ENCODE measurements around the gene KCNA5. TPM values are rescaled to one million over a fixed set of nuclear protein-coding genes. Genes with fewer than 3 reads are reported as not detected.
A peak's percentile ranks its signal among the peaks of the same experiment; 100 is the strongest.

Gene KCNA5
- total RNA-seq, result 1 to 10 TPM in 1 of 2 donors, under 1 TPM in 1; 0.33 to 2.6 TPM

DNA sequence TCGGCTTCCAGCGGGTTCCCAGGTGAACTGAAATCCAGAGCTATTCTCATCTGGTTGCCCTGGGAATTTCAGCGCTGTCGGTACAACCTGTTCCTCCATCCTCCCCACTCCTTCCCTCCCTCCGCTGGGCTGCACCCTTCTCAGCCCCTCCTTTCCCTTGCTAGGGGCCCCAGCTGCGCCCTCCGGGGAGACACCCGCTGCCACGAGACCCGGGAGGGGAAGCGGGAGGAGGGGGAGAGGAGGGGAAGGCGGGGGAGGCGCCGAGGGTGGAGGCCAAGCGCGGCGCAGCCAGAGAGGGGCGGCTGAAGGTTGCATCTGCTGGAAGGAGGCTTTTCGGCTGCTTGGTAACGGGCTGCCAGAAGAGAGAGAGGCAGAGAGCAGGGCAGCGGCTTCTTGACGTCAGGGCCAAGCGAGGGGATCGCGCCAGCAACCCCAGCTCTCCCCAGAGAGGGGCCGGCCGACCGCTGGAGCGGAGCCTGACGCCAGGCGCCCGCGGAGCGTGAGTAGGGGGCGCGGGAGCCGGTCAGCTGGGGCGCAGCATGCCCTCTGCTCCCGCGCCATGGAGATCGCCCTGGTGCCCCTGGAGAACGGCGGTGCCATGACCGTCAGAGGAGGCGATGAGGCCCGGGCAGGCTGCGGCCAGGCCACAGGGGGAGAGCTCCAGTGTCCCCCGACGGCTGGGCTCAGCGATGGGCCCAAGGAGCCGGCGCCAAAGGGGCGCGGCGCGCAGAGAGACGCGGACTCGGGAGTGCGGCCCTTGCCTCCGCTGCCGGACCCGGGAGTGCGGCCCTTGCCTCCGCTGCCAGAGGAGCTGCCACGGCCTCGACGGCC is at the start of gene KCNA5:
TSS of gene KCNA5 (plus strand) at position 291 of the 831 bp plus-strand sequence. CDS start at position 560, 269 bp downstream.
- no peaks in the 10 kb centered on the region for H3K4me1 ChIP-seq
- no peaks in the 10 kb centered on the region for H3K27me3 ChIP-seq
- no peak within 1 kb of the TSS for H3K27ac ChIP-seq
- TF ChIP-seq POLR2A (IDR thresholded peaks at IDR 0.05), result peak in 2 of 3 donors; percentile 16 to 51
- TF ChIP-seq, protein P1, sequence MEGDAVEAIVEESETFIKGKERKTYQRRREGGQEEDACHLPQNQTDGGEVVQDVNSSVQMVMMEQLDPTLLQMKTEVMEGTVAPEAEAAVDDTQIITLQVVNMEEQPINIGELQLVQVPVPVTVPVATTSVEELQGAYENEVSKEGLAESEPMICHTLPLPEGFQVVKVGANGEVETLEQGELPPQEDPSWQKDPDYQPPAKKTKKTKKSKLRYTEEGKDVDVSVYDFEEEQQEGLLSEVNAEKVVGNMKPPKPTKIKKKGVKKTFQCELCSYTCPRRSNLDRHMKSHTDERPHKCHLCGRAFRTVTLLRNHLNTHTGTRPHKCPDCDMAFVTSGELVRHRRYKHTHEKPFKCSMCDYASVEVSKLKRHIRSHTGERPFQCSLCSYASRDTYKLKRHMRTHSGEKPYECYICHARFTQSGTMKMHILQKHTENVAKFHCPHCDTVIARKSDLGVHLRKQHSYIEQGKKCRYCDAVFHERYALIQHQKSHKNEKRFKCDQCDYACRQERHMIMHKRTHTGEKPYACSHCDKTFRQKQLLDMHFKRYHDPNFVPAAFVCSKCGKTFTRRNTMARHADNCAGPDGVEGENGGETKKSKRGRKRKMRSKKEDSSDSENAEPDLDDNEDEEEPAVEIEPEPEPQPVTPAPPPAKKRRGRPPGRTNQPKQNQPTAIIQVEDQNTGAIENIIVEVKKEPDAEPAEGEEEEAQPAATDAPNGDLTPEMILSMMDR (IDR thresholded peaks at IDR 0.05), result no peak
- DNase-seq (peak in 3 of 4 donors; percentile 34 to 57 (median 46)), ATAC-seq (peak; percentile 42)
- WGBS, 2 donors, result 1% methylated on average over 17 to 64 of the region's 68 CpGs
- H3K9me3 ChIP-seq, result no peaks in the 10 kb centered on the region
- intact Hi-C loops (cut with DNase I), result no loop called here
- H3K4me3 ChIP-seq, result no peak within 1 kb of the TSS
- no peaks in the 10 kb centered on the region for H3K36me3 ChIP-seq (replicated peaks in 1 of 2; ENCODE audit: insufficient read depth in 1 of 2, low read depth in 2 of 2)

DNA sequence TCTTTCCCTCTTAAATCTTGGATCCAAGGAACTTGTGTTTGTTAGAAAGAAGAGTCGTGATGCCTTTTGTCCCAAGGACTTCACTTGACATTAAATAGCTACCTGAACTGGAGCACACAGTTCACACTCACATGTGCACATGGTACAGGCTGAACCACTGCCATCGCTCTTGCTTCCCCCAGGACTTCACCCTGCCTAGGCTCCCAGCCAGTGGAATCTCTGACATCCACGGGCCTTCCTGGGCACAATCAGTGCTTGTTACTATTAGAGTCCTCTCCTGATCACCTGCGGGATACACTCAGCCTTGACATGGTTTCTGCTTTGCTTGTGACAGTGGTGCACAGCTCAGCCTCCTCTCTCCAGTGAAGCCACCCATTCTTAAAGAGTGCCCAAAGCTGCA is 49.1 kb upstream of the KCNA5 start:
- no peaks in the 10 kb centered on the region for H3K36me3 ChIP-seq (replicated peaks in 1 of 2; ENCODE audit: insufficient read depth in 1 of 2, low read depth in 2 of 2)
- no peaks in the 10 kb centered on the region for H3K9me3 ChIP-seq
- no peak overlapping the region for H3K27ac ChIP-seq
- TF ChIP-seq POLR2A (IDR thresholded peaks at IDR 0.05), result no peak
- TF ChIP-seq, protein P1 (IDR thresholded peaks at IDR 0.05), result no peak
- H3K4me1 ChIP-seq, result no peaks in the 10 kb centered on the region
- DNase-seq (no peak), ATAC-seq (no peak)
- H3K4me3 ChIP-seq, result no peak overlapping the region
- H3K27me3 ChIP-seq, result peaks cover 0 to 3% of the 10 kb centered on the region in 2 donors
- intact Hi-C loops (cut with DNase I), result no loop called here
- 62 to 75% methylated on average over 4 of the region's 4 CpGs for WGBS, 2 donors

DNA sequence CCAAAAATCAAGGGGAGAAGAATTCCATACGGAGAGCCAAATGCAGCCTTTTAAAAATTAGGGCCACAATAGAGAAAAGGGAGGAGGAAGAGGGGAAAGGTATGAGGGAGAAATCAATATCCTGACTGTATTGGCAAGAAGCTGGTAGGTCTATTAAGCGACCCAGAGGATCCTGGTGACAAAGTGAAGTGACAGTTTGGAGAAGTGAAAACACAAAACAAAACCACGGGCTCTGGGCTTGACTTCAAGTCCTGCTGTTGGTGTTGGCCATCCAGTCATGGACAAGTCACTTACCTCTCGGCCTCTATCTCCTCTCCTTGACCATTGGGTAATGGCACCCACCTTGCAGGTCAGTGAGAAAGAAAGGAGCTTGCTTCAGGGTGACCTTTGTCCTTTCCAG is 47.0 kb upstream of the KCNA5 start:
- Histone ChIP-seq H3K9me3 (no peaks in the 10 kb centered on the region), H3K27ac (no peak overlapping the region), H3K36me3 (replicated peaks in 1 of 2; ENCODE audit: insufficient read depth in 1 of 2, low read depth in 2 of 2) (no peaks in the 10 kb centered on the region), H3K4me1 (no peaks in the 10 kb centered on the region), H3K27me3 (peaks cover 0 to 3% of the 10 kb centered on the region in 2 donors), H3K4me3 (no peak overlapping the region)
- DNase-seq (no peak), ATAC-seq (no peak)
- intact Hi-C loops (cut with DNase I), result no loop called here
- 72 to 76% methylated on average over 4 of the region's 4 CpGs for WGBS, 2 donors
- no peak for TF ChIP-seq POLR2A (IDR thresholded peaks at IDR 0.05)
- TF ChIP-seq, protein P1 (IDR thresholded peaks at IDR 0.05), result no peak

DNA sequence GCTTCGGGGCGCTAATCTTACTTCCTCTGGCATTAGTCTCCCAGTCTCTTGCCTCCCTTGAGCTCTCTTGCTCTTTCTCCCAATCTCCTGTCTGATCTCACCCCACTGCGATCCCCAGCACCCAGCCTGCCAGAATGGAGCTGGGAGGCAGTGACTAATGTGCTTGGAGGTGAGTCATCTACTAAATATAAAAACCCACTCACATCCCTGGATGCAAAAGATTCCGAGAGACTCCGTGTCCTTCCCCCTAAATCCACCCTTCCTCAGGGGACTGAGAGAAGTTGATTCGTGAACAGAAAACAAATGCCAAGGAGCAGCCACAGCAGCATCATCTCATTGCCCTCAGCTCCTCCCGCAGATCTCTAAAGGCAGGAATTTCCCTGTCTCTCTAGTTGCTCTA is 45.7 kb upstream of the KCNA5 start:
- Histone ChIP-seq H3K9me3 (no peaks in the 10 kb centered on the region), H3K36me3 (replicated peaks in 1 of 2; ENCODE audit: insufficient read depth in 1 of 2, low read depth in 2 of 2) (no peaks in the 10 kb centered on the region), H3K4me1 (no peaks in the 10 kb centered on the region), H3K27ac (no peak overlapping the region), H3K4me3 (no peak overlapping the region), H3K27me3 (peaks cover 0 to 3% of the 10 kb centered on the region in 2 donors)
- DNase-seq (no peak), ATAC-seq (no peak)
- TF ChIP-seq POLR2A (IDR thresholded peaks at IDR 0.05), result no peak
- TF ChIP-seq, protein P1 (IDR thresholded peaks at IDR 0.05), result no peak
- intact Hi-C loops (cut with DNase I), result no loop called here
- WGBS, 2 donors, result 62 to 67% methylated on average over 7 of the region's 7 CpGs
